Gastrocnemius medialis (tissue), 4 donors: ENCODE measurements around the gene PIEZO1. TPM values are rescaled to one million over a fixed set of nuclear protein-coding genes. Genes with fewer than 3 reads are reported as not detected.

ENCODE experiments used
- ATAC-seq, 2 donors: fragments of 150-250 bp; one replicate each; pipeline ENCODE4 v1.9.1; 2016
- DNase-seq, 2 donors: peaks; one replicate each; pipeline ENCODE4 v3.0.0-alpha.2; 2019
- H3K27ac ChIP-seq, 4 donors: fragments of 200-600 bp; sonication (generic); 1 replicate in 1 of 4; 2 replicates in 3 of 4; pipeline ENCODE4 v1.5.1; 2016 to 2018; ENCODE audit warnings: mild to moderate bottlenecking in 2 of 4, moderate library complexity in 1 of 4
- H3K27me3 ChIP-seq, 3 donors: fragments of 200-600 bp; sonication (generic) in 2 of 3; 1 replicate in 1 of 3; 2 replicates in 2 of 3; pipeline versions ENCODE4 v1.5.1 to v1.6.0; 2016 to 2019; ENCODE audit warnings: mild to moderate bottlenecking in 1 of 3, moderate library complexity in 1 of 3
- H3K36me3 ChIP-seq, 2 donors: fragments of 200-600 bp; sonication (generic) in 1 of 2; one replicate each; pipeline ENCODE4 v1.5.1; 2017 to 2018
- H3K4me1 ChIP-seq, 2 donors: fragments of 200-600 bp; sonication (generic) in 1 of 2; one replicate each; pipeline ENCODE4 v1.5.1; 2016 to 2017; ENCODE audit warnings: mild to moderate bottlenecking in 2 of 2
- H3K4me3 ChIP-seq, 4 donors: fragments of 200-600 bp; sonication (generic) in 3 of 4; 1 replicate in 1 of 4; 2 replicates in 3 of 4; pipeline ENCODE4 v1.5.1; 2016 to 2019; ENCODE audit warnings: mild to moderate bottlenecking in 2 of 4
- H3K9me3 ChIP-seq, 3 donors: fragments of 200-600 bp; sonication (generic) in 2 of 3; 1 replicate in 1 of 3; 2 replicates in 2 of 3; pipeline ENCODE4 v1.5.1; 2016 to 2019
- POLR2A ChIP-seq, 2 donors: fragments of 450-650 bp; IDR thresholded peaks; one replicate each; pipeline ENCODE4 v1.6.1; 2017; ENCODE audit warnings: antibody characterized with exemption in 2 of 2, mild to moderate bottlenecking in 2 of 2, moderate library complexity in 2 of 2
- in situ Hi-C, 4 donors: fragments of 200-750 bp; cut with MboI; loops; one replicate each; pipeline versions ENCODE4 v1.15.0 to v1.8.0; 2017; ENCODE audit warnings: low sequenced_read_pairs in 4 of 4
- intact Hi-C: fragments of 100-400 bp; cut with DNase I; formaldehyde crosslinking; loops from one replicate; pipeline ENCODE4 v1.15.1; 2023; ENCODE audit warnings: low total_unique reads
- total RNA-seq, 4 donors: library from RNA; depleted of rRNA; stranded (reverse); fragments of >200 nt; gene quantifications; one replicate each; pipeline versions ENCODE4 v1.1.0 to v1.2.3, GENCODE V29; 2016
- TF ChIP-seq, protein P1 (sequence below), 5 experiments: fragments of 450-650 bp in 3 of 5; fragments of 200-600 bp in 2 of 5; sonication (generic) in 2 of 5; IDR thresholded peaks in 4 of 5; conservative IDR thresholded peaks in 1 of 5; 1 replicate in 4 of 5; 2 replicates in 1 of 5; pipeline ENCODE4 v1.5.1; 2016 to 2019; ENCODE audit warnings: antibody characterized with exemption in 5 of 5, mild to moderate bottlenecking in 3 of 5, moderate library complexity in 3 of 5

Gene PIEZO1
- total RNA-seq, 4 donors from 2014 or later, result 9.0 to 37.0 (median 16.5) TPM

DNA sequence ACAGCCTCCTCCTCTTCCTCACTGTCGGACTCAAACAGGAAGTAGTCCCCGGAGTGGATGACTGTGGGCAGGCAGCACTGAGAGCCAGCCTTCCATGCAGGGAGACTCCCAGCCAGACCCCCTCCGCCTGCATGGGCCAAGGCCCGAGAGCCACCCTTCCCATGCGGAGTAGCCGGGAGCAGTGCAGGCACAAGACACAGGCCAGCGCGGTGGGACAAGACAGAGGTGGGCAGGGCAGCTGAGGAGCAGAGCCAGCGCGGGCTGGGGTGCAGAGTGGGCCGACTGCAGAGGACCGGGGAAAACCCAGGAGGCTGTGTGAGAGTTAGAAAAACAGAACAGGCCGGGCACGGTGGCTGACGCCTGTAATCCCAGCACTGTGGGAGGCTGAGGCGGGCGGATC is 61.1 kb downstream of the PIEZO1 start:
- TF ChIP-seq, protein P1, sequence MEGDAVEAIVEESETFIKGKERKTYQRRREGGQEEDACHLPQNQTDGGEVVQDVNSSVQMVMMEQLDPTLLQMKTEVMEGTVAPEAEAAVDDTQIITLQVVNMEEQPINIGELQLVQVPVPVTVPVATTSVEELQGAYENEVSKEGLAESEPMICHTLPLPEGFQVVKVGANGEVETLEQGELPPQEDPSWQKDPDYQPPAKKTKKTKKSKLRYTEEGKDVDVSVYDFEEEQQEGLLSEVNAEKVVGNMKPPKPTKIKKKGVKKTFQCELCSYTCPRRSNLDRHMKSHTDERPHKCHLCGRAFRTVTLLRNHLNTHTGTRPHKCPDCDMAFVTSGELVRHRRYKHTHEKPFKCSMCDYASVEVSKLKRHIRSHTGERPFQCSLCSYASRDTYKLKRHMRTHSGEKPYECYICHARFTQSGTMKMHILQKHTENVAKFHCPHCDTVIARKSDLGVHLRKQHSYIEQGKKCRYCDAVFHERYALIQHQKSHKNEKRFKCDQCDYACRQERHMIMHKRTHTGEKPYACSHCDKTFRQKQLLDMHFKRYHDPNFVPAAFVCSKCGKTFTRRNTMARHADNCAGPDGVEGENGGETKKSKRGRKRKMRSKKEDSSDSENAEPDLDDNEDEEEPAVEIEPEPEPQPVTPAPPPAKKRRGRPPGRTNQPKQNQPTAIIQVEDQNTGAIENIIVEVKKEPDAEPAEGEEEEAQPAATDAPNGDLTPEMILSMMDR (IDR thresholded peaks at IDR 0.05 in 4 of 5, conservative IDR thresholded peaks at IDR 0.05 in 1 of 5), result no peak
- no peak for TF ChIP-seq POLR2A (IDR thresholded peaks at IDR 0.05)
- ATAC-seq, result no peak
- Histone ChIP-seq H3K9me3 (no peaks in the 10 kb centered on the region), H3K36me3 (no peaks in the 10 kb centered on the region), H3K27me3 (no peaks in the 10 kb centered on the region), H3K27ac (no peak overlapping the region), H3K4me3 (no peak overlapping the region), H3K4me1 (no peaks in the 10 kb centered on the region)
- in situ Hi-C loops (no loop called here), intact Hi-C loops (no loop called here)
- DNase-seq, result no peak

DNA sequence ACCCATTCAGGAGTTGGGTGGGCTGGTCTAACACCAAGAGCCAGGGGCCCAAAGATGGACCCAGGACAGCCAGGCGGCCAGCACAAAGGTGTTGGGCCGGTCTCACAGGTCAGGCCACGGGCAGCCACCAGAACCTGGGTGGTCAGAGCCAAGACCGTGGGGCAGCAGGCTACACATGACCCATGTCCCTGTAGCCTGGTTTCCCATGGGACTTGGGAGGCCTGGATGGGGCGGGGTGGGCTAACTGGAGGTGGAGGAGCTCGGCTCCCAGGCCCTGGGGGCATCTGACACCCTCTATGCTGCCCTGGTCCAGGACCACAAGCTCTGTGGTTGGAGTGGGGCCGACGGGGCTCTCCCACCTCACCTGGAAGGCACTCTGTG is 61.5 kb downstream of the PIEZO1 start:
- no peak overlapping the region for H3K27ac ChIP-seq
- H3K4me3 ChIP-seq, result no peak overlapping the region
- no peak for TF ChIP-seq POLR2A (IDR thresholded peaks at IDR 0.05)
- TF ChIP-seq, protein P1 (IDR thresholded peaks at IDR 0.05 in 4 of 5, conservative IDR thresholded peaks at IDR 0.05 in 1 of 5), result no peak
- no peaks in the 10 kb centered on the region for H3K4me1 ChIP-seq
- ATAC-seq (no peak), DNase-seq (no peak)
- no peaks in the 10 kb centered on the region for H3K36me3 ChIP-seq
- no peaks in the 10 kb centered on the region for H3K9me3 ChIP-seq
- no peaks in the 10 kb centered on the region for H3K27me3 ChIP-seq
- in situ Hi-C loops (no loop called here), intact Hi-C loops (no loop called here)

DNA sequence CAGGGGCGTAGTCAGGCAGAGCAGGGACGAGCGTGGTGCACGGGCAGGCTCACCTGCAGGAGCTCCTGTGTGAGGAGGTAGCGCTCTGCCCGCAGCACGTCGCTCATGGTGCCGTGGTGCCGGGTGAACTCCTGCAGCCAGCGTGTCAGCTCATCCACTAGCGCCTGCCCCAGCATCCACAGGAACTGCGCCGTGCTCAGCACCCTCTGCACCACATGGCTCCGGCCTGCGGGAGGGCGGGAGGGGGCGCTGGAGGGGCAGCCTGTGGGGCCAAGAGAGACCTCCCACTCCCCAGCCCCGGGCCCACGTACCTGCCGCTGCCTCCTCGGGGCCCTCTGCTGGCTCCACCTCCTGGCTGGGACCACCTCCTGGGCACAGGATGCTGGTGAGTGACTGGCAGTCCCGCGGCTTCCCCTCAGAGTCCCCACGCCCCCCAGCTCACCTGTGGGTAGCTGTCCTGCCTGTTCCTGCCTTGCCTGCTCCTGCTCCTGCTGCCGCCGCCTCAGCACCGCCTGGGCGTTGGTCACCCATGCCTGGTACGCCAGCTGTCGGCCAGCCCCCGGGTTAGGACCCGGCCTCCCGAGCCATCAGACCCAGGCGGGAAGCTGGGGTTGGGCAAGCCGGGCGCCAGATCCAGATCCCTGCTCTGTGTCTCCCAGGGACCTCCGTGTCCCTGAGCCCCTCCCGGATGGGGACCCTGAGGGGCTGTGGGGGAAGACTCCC is 62.1 kb downstream of the PIEZO1 start:
- H3K4me1 ChIP-seq, result no peaks in the 10 kb centered on the region
- ATAC-seq (no peak), DNase-seq (no peak)
- H3K27me3 ChIP-seq, result no peaks in the 10 kb centered on the region
- no peaks in the 10 kb centered on the region for H3K9me3 ChIP-seq
- H3K36me3 ChIP-seq, result peaks cover 0 to 1% of the 10 kb centered on the region in 2 donors
- H3K27ac ChIP-seq, result no peak overlapping the region
- TF ChIP-seq, protein P1 (IDR thresholded peaks at IDR 0.05 in 4 of 5, conservative IDR thresholded peaks at IDR 0.05 in 1 of 5), result no peak
- no peak for TF ChIP-seq POLR2A (IDR thresholded peaks at IDR 0.05)
- H3K4me3 ChIP-seq, result no peak overlapping the region
- intact Hi-C loops (no loop called here), in situ Hi-C loops (no loop called here)

DNA sequence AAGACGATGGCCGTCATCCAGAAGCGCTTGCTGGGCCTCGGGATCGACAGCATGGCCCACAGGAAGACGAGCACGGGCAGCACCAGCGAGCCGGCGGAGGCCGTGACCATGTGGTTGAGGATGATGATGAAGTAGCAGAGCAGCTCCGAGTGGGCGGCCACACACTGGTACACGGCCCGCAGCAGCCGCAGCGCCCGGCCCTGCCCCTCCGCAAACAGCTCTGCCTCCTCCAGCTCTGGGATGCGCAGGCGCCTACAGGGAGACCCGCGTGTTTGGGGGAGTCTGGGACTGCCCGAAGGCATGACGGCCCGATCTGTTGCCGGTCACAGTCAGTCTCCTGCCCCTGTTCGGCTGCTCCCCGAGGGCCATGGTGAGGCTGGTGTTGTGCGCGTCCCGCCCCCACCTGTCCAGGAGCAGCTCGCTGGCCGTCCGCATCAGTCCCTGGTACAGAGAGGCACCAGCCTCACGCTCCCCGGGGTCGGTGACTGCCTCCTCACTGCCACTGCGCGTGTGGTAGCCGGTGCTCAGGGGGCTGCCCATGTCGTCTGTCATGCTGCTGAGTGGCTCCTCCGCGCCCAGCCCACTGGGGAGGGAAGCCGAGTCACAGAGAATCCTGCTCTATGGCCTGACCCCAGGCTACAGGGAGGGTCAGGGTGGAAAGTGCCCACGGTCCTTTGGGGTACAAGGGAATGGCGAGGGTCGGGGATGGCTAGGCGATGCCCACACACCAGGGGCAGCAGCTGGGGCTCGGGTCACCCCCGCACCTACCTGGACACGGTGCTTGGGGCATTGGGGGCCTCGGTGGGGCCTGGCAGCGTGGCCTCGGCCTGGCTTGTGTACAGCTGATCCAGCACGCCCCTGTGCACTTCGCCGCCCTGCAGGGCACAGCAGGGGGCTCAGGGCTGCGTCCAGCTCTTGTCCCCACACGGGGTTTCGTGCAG is 62.9 kb downstream of the PIEZO1 start:
- intact Hi-C loops, result no loop called here
- Histone ChIP-seq H3K9me3 (no peaks in the 10 kb centered on the region), H3K4me3 (no peak overlapping the region), H3K27ac (no peak overlapping the region), H3K27me3 (no peaks in the 10 kb centered on the region), H3K36me3 (peaks cover 0 to 10% of the 10 kb centered on the region in 2 donors), H3K4me1 (no peaks in the 10 kb centered on the region)
- DNase-seq, result no peak
- ATAC-seq, result no peak
- in situ Hi-C loops, result no loop called here
- TF ChIP-seq, protein P1 (IDR thresholded peaks at IDR 0.05 in 4 of 5, conservative IDR thresholded peaks at IDR 0.05 in 1 of 5), result no peak
- TF ChIP-seq POLR2A (IDR thresholded peaks at IDR 0.05), result no peak
